HEK293 (cell line): ENCODE measurements around the gene RTN4RL2.

Source experiments
- CTCF ChIP-seq: fragments of 450-650 bp; formaldehyde crosslinking; IDR thresholded peaks from 2 replicates; pipeline ENCODE4 v1.5.1; 2016; ENCODE audit warnings: missing biosample characterization, missing genetic modification characterization
- RBAK ChIP-seq: fragments of 450-650 bp; formaldehyde crosslinking; IDR thresholded peaks from 2 replicates; pipeline ENCODE4 v1.5.1; 2016; ENCODE audit warnings: missing biosample characterization, missing genetic modification characterization
- TCF7L2 ChIP-seq: IDR thresholded peaks from 2 replicates; pipeline ENCODE4 v1.6.1; 2011; ENCODE audit warnings: low read depth, mild to moderate bottlenecking, inconsistent platforms, low read length, moderate library complexity, borderline replicate concordance
- ZBTB11 ChIP-seq: fragments of 450-650 bp; formaldehyde crosslinking; conservative IDR thresholded peaks from 2 replicates; pipeline ENCODE4 v1.5.1; 2016; ENCODE audit warnings: low read depth, missing biosample characterization, missing genetic modification characterization
- ZNF175 ChIP-seq: fragments of 450-650 bp; formaldehyde crosslinking; IDR thresholded peaks from 2 replicates; pipeline ENCODE4 v1.5.1; 2016; ENCODE audit warnings: missing biosample characterization, missing genetic modification characterization
- ZNF24 ChIP-seq: fragments of 450-650 bp; formaldehyde crosslinking; IDR thresholded peaks from 2 replicates; pipeline ENCODE4 v1.5.1; 2016; ENCODE audit warnings: missing biosample characterization, missing genetic modification characterization
- ZNF610 ChIP-seq: fragments of 450-650 bp; formaldehyde crosslinking; IDR thresholded peaks from 2 replicates; pipeline ENCODE4 v1.5.1; 2016; ENCODE audit warnings: missing biosample characterization, missing genetic modification characterization, borderline replicate concordance
- ZNF624 ChIP-seq: fragments of 450-650 bp; formaldehyde crosslinking; IDR thresholded peaks from 2 replicates; pipeline ENCODE4 v1.5.1; 2017; ENCODE audit warnings: missing biosample characterization, missing genetic modification characterization
- ZNF701 ChIP-seq: fragments of 450-650 bp; formaldehyde crosslinking; IDR thresholded peaks from 2 replicates; pipeline ENCODE4 v1.5.1; 2016; ENCODE audit warnings: missing biosample characterization, missing genetic modification characterization
- ZNF76 ChIP-seq: fragments of 450-650 bp; formaldehyde crosslinking; IDR thresholded peaks from 2 replicates; pipeline ENCODE4; 2016; ENCODE audit warnings: low read depth, missing biosample characterization, missing genetic modification characterization, borderline replicate concordance
- ZNF776 ChIP-seq: fragments of 450-650 bp; formaldehyde crosslinking; IDR thresholded peaks from 2 replicates; pipeline ENCODE4 v1.5.0; 2017; ENCODE audit warnings: missing biosample characterization, missing genetic modification characterization, borderline replicate concordance

GRCh38 chr11:57426439-57426928 lies 33.8 kb upstream of the RTN4RL2 start:
- no peak for TF ChIP-seq CTCF (tag by site-specific recombination)
- no peak for TF ChIP-seq ZBTB11
- TF ChIP-seq ZNF624 (tag by site-specific recombination) = no peak
- no peak for TF ChIP-seq TCF7L2
- no peak for TF ChIP-seq ZNF701 (tag by site-specific recombination)
- no peak for TF ChIP-seq ZNF776 (tag by site-specific recombination)
- TF ChIP-seq ZNF24 = no peak
- no peak for TF ChIP-seq ZNF175 (tag by site-specific recombination)
- TF ChIP-seq ZNF610 = no peak
- TF ChIP-seq RBAK (tag by site-specific recombination) = no peak
- TF ChIP-seq ZNF76 (tag by site-specific recombination) = no peak
